Measurements from ENCODE around the gene MSI2.

MSI2 gene

GRCh38 chr17:57467226-57467625 is 210.9 kb downstream of the MSI2 start:
- no peak for DNase-seq

- DNase-seq = no peak
These were observed 211.5 kb downstream of the MSI2 start for GRCh38 chr17:57467801-57468200.

- no peak for DNase-seq
These were observed 212.8 kb downstream of the MSI2 start for GRCh38 chr17:57468932-57469775.

- DNase-seq = no peak
These were observed 214.6 kb downstream of the MSI2 start for GRCh38 chr17:57470906-57471305.

GRCh38 chr17:57471868-57472368 is 215.6 kb downstream of the MSI2 start:
- no peak for DNase-seq

- no peak for DNase-seq
These were observed 219.5 kb downstream of the MSI2 start for GRCh38 chr17:57475796-57476195.

- DNase-seq = no peak
These were observed 221.4 kb downstream of the MSI2 start for GRCh38 chr17:57477522-57478362.

- DNase-seq = no peak
These were observed 222.3 kb downstream of the MSI2 start for GRCh38 chr17:57478478-57479250.

- no peak for DNase-seq
These were observed 224.3 kb downstream of the MSI2 start for GRCh38 chr17:57480438-57481196.

GRCh38 chr17:57481910-57482391 is 225.6 kb downstream of the MSI2 start:
- no peak for DNase-seq

- no peak for DNase-seq
These were observed 226.3 kb downstream of the MSI2 start for GRCh38 chr17:57482657-57483056.

GRCh38 chr17:57484081-57484666 is 227.9 kb downstream of the MSI2 start:
- DNase-seq = no peak

- no peak for DNase-seq
These were observed 228.7 kb downstream of the MSI2 start for GRCh38 chr17:57484826-57485565.

GRCh38 chr17:57485566-57485865 is 229.2 kb downstream of the MSI2 start:
- DNase-seq = no peak

- no peak for DNase-seq
These were observed 229.9 kb downstream of the MSI2 start for GRCh38 chr17:57485916-57486881.

GRCh38 chr17:57486882-57487301 is 230.6 kb downstream of the MSI2 start:
- DNase-seq = no peak

GRCh38 chr17:57487573-57487972 is 231.2 kb downstream of the MSI2 start:
- no peak for DNase-seq

GRCh38 chr17:57488856-57489255 is 232.5 kb downstream of the MSI2 start:
- DNase-seq = no peak

GRCh38 chr17:57489321-57489720 is 233.0 kb downstream of the MSI2 start:
- DNase-seq = no peak
